GM19452 (cell line): Measurements from ENCODE around the gene TENT4B.

Experiments
- ATAC-seq: cut with Tn5 transposase; IDR thresholded peaks from one replicate; pipeline ENCODE4 v1.9.1; 2021; ENCODE audit not compliant: unreplicated experiment

The TENT4B gene

GRCh38 chr16:50192386-50193050 lies 39.4 kb downstream of the TENT4B start:
- no peak for ATAC-seq

GRCh38 chr16:50193594-50193993 lies 40.5 kb downstream of the TENT4B start:
- ATAC-seq = no peak

- no peak for ATAC-seq
Measured at GRCh38 chr16:50195276-50195675, 42.2 kb downstream of the TENT4B start.

GRCh38 chr16:50195756-50196155 lies 42.6 kb downstream of the TENT4B start:
- ATAC-seq = no peak

- ATAC-seq = no peak
Measured at GRCh38 chr16:50197582-50197981, 44.5 kb downstream of the TENT4B start.

- no peak for ATAC-seq
Measured at GRCh38 chr16:50198802-50199403, 45.8 kb downstream of the TENT4B start.

GRCh38 chr16:50201787-50202186 lies 48.7 kb downstream of the TENT4B start:
- ATAC-seq = no peak

GRCh38 chr16:50202926-50203624 lies 50.0 kb downstream of the TENT4B start:
- ATAC-seq = no peak

- no peak for ATAC-seq
Measured at GRCh38 chr16:50203681-50204080, 50.6 kb downstream of the TENT4B start.

GRCh38 chr16:50204453-50205108 lies 51.5 kb downstream of the TENT4B start:
- no peak for ATAC-seq

GRCh38 chr16:50207652-50208051 lies 54.5 kb downstream of the TENT4B start:
- ATAC-seq = no peak

- ATAC-seq = no peak
Measured at GRCh38 chr16:50208460-50208931, 55.4 kb downstream of the TENT4B start.

- ATAC-seq = no peak
Measured at GRCh38 chr16:50209546-50210265, 56.6 kb downstream of the TENT4B start.

- ATAC-seq = peak; percentile 78
Measured at GRCh38 chr16:50210266-50211038, 57.3 kb downstream of the TENT4B start.

GRCh38 chr16:50213939-50214519 lies 60.9 kb downstream of the TENT4B start:
- ATAC-seq = no peak

GRCh38 chr16:50215680-50216079 lies 62.6 kb downstream of the TENT4B start:
- no peak for ATAC-seq

- no peak for ATAC-seq
Measured at GRCh38 chr16:50216231-50216630, 63.1 kb downstream of the TENT4B start.

GRCh38 chr16:50219402-50219975 lies 66.4 kb downstream of the TENT4B start:
- ATAC-seq = no peak

GRCh38 chr16:50224286-50224685 lies 71.2 kb downstream of the TENT4B start:
- ATAC-seq = no peak
